AG04449 (cell line): ENCODE data around the gene C1GALT1C1.
A peak's percentile ranks its signal among the peaks of the same experiment; 100 is the strongest.

ENCODE experiments used
- CTCF ChIA-PET: fragments of 350-600 bp; formaldehyde crosslinking; extraction: SDS; loops from one replicate; lab custom pipeline; 2021; ENCODE audit warnings: antibody characterized with exemption; lab: Yijun Ruan, JAX
- POLR2A ChIA-PET: fragments of 400-600, 350-600 bp; formaldehyde crosslinking; extraction: SDS; loops from one replicate; lab custom pipeline; 2020; ENCODE audit warnings: antibody characterized with exemption, inconsistent platforms; lab: Yijun Ruan, JAX
- DNase-seq: peaks from one replicate; pipeline ENCODE4 v3.0.0-alpha.2; 2010; ENCODE audit warnings: low read depth, low spot score
- H3K4me3 ChIP-seq: 2 replicates; pipeline ENCODE4 v1.5.1; 2011; ENCODE audit warnings: low read depth, mild to moderate bottlenecking, control low read depth, low read length
- TF ChIP-seq, protein P1 (sequence below): IDR thresholded peaks from one replicate; pipeline ENCODE4 v1.5.1; 2011; ENCODE audit warnings: mild to moderate bottlenecking, moderate library complexity, low read length, control low read depth, inconsistent platforms; ENCODE audit not compliant: insufficient read depth; ENCODE audit errors: missing control alignments

The C1GALT1C1 gene

GRCh38 chrX:120603707-120604360, 26.0 kb downstream of the C1GALT1C1 start, which contains the start of gene MCTS1:
Gene MCTS1, plus strand, starts transcription at chrX:120604101. Its CDS starts 136 bp downstream, at chrX:120604237.
- TF ChIP-seq, protein P1, sequence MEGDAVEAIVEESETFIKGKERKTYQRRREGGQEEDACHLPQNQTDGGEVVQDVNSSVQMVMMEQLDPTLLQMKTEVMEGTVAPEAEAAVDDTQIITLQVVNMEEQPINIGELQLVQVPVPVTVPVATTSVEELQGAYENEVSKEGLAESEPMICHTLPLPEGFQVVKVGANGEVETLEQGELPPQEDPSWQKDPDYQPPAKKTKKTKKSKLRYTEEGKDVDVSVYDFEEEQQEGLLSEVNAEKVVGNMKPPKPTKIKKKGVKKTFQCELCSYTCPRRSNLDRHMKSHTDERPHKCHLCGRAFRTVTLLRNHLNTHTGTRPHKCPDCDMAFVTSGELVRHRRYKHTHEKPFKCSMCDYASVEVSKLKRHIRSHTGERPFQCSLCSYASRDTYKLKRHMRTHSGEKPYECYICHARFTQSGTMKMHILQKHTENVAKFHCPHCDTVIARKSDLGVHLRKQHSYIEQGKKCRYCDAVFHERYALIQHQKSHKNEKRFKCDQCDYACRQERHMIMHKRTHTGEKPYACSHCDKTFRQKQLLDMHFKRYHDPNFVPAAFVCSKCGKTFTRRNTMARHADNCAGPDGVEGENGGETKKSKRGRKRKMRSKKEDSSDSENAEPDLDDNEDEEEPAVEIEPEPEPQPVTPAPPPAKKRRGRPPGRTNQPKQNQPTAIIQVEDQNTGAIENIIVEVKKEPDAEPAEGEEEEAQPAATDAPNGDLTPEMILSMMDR: no peak

GRCh38 chrX:120585702-120586101, 44.2 kb downstream of the C1GALT1C1 start:
- no peak overlapping the region for H3K4me3 ChIP-seq
- ChIA-PET CTCF (no interaction called here), POLR2A (interaction anchor here (1.3 kb wide), 1 partner anchor 19 kb away, joined by 5 read pairs; the partner anchor contains the start of gene MCTS1)
- DNase-seq: no peak
- TF ChIP-seq, protein P1: no peak

More at GRCh38 chrX:120603707-120604360, 26.0 kb downstream of the C1GALT1C1 start, which contains the start of gene MCTS1:
- H3K4me3 ChIP-seq: peak within 1 kb of the TSS; percentile 67
- ChIA-PET POLR2A (interaction anchor here (0.7 to 1.6 kb wide), 3 partner anchors 19 to 1095 kb away, joined by 3 to 12 read pairs (median 5); partner anchors contain the start of gene CUL4B), CTCF (interaction anchor here (1.0 to 2.0 kb wide), 3 partner anchors 105 to 186 kb away, joined by 3 to 4 read pairs (median 3); no protein-coding TSS in a partner anchor)
- DNase-seq: peak; percentile 85
